ES-I3 (cell line): Measurements from ENCODE around the gene SLC22A23.

Experiments used
- H3K36me3 ChIP-seq: 2 replicates; pipeline ENCODE4 v1.6.1; 2013; ENCODE audit warnings: mild to moderate bottlenecking, low read length, control low read depth, moderate library complexity; ENCODE audit not compliant: insufficient read depth
- H3K4me1 ChIP-seq: 2 replicates; pipeline ENCODE4 v1.6.1; 2013; ENCODE audit warnings: mild to moderate bottlenecking, control low read depth, low read length; ENCODE audit not compliant: insufficient read depth
- H3K9ac ChIP-seq: 2 replicates; pipeline ENCODE4 v1.6.1; 2013; ENCODE audit warnings: low read depth, mild to moderate bottlenecking, low read length, moderate library complexity
- H3K9me3 ChIP-seq: 2 replicates; pipeline ENCODE4 v1.6.1; 2013; ENCODE audit warnings: mild to moderate bottlenecking, low read length, moderate library complexity; ENCODE audit not compliant: control insufficient read depth, insufficient read depth

SLC22A23 gene

DNA sequence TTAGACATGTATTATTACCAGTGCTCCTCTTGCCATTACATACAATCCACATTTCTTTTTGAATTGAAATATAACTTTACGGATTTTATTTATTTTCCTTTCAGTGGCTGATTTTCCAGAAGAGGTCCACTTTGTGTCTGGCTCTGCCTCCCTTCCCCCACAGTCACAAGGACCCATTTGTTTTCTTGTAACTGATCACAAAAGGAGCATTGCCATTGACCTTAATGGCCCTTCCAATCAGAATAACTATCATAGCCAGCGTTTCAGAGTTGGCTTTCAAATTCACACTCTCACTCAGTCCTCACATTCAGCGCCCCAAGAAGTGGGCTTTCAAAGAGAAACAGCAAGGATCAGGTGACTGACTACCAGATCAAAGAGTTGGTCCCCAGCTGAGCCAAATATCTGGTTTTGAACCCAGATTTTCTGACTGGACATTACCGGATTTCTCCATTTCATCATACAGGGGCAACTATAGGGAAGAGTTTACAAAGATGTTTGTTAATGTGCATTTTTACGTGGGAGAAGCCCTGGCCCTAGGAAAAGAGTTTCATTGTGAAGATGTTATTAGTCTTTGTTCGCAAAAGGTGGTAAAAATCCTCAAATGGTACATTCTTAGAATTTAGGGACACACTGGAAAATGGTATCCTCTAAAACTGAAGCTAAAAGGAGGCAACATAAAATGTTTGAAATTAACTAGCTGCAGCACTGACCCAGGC lies 2.0 kb upstream of the SLC22A23 start:
- H3K4me1 ChIP-seq, result peaks cover 12% of the 10 kb centered on the region
- H3K9me3 ChIP-seq, result no peaks in the 10 kb centered on the region
- no peaks in the 10 kb centered on the region for H3K36me3 ChIP-seq
- no peak overlapping the region for H3K9ac ChIP-seq

DNA sequence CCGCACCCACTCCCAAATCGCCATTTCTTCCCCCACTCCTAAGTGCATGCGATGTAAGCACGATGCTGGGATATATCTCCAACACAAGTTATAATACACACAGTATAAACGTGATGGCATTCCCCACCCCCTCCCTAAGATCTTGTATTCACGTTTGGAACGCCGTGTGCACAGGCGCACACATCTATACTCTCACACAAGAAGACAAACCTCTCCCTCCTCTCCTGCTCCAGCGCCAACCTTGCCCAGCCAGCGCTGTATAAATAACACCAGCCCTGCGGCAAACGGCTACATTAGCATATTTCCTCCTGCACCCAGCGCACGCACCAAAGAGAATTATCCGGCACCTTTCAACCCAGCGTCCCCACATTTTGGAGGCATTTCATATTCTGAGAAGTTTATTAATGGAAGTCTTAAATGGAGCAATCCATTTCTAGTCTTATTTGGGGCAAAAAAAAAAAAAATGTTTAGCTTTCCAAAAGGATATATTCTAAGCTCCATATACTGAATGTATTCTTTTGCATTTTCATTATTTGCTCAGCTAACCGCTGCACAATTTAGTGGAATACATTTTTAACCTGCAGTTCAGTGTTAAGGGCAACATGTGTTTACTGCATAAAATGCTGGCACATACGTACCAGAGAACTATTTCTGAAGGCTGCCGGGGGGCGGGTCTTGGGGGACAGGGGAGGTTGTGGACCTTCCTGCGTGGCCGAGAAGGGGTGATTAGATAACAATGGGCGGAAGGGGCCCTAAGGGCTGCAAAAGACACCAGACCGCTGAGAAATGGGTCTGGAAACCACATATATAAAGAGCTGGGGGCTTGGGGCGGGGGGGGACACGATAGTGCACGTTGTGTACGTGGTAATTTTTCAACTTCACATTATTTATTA lies 1.1 kb upstream of the SLC22A23 start:
- Histone ChIP-seq H3K9ac (peak overlapping the region; percentile 52), H3K9me3 (no peaks in the 10 kb centered on the region), H3K4me1 (peaks cover 18% of the 10 kb centered on the region), H3K36me3 (no peaks in the 10 kb centered on the region)

DNA sequence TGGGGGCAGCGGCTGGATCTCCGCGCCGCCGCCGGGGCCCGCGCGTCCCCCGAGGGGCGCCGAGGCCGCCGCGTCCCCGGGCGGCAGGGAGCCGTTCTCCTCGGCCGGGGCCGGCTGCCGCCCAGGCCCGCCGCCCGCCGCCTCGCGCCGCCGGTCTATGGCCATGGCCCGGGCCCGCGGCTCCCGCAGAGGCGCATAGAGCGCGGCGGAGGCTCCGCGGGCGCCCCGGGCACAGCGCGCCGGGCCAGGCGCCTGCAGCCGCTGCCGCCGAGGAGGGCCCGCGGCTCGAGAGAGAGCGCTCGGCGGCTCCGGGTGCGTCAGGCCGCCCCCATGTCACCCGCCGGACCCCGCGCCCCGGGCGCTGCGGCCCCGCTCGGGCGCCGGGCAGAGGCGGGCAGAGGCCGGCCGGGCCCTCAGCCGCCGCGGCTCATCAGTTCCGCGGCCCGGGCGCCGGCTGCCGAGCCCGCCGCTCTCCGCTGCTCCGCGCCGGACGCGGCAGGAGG lies 404 bp downstream of the SLC22A23 start:
- peaks cover 23% of the 10 kb centered on the region for H3K4me1 ChIP-seq

DNA sequence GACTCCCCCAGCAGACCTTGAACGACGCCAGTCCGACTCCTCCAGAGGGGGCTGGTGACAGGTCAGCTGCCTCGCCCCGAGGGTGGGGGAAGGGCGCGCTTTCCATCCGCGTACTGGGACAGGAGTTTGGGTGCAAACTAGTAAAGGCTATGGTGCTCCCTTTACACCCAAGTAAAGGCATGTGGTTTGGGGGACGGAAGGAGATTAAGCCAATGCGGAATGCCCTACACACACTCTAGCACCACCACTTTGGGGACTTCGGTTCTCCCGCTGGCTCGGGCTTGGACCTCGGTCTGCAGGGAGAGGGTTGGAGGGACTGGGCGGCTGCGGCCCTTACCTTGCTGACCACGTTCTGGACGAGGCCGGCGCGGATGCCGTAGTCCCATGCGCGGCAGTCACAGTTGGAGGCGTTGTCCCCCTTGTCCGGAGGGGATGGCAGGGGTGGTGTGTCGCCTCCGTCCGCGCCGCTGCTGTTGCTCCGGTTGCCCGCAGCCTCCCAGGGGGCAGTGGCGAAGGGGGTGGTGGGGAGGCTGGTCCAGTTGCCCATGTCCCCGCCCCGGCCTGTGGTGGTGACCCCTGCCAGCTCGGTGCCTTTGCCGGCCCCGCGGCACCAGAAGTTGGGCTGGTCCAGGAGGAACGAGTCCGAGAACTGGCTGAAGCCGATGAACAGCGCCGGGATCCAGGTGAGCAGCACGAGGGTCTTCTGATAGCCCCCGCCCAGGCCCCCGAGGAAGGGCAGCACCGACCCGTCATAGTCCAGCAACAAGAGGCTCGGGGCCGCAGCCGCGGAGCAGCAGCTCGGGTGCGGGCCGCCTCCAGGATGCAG lies 1.1 kb downstream of the SLC22A23 start:
- Histone ChIP-seq H3K9ac (peak overlapping the region; percentile 75; the same call in 1 of the 2 replicates), H3K9me3 (no peaks in the 10 kb centered on the region), H3K4me1 (peaks cover 24% of the 10 kb centered on the region), H3K36me3 (no peaks in the 10 kb centered on the region)

More for the DNA sequence above, 404 bp downstream of the SLC22A23 start:
- Histone ChIP-seq H3K9me3 (no peaks in the 10 kb centered on the region), H3K9ac (peak overlapping the region; percentile 75; the same call in 1 of the 2 replicates), H3K36me3 (no peaks in the 10 kb centered on the region)

DNA sequence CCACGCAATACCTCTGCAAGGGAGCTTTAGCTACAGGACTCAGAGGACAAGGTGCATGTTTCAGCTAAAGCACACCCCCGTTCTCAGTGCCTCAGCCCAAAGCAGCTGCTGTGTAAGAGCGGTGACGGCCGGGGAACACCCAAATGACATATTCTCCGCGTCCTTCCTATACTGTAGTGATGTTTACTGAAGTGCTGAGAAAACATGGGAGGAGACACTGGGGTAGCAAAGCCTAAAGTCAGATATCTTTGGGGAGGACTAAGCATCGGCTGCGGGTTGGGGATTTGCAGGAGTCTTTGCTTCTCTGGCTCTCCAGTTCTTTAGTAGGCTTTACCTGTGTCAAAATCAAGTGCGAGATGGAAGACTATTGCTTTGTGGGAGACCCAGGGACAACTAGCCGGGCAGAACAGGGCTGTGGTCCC lies 1.7 kb downstream of the SLC22A23 start:
- peak overlapping the region; percentile 75; the same call in 1 of the 2 replicates for H3K9ac ChIP-seq
- H3K36me3 ChIP-seq, result no peaks in the 10 kb centered on the region
- no peaks in the 10 kb centered on the region for H3K9me3 ChIP-seq
- peaks cover 24% of the 10 kb centered on the region for H3K4me1 ChIP-seq

DNA sequence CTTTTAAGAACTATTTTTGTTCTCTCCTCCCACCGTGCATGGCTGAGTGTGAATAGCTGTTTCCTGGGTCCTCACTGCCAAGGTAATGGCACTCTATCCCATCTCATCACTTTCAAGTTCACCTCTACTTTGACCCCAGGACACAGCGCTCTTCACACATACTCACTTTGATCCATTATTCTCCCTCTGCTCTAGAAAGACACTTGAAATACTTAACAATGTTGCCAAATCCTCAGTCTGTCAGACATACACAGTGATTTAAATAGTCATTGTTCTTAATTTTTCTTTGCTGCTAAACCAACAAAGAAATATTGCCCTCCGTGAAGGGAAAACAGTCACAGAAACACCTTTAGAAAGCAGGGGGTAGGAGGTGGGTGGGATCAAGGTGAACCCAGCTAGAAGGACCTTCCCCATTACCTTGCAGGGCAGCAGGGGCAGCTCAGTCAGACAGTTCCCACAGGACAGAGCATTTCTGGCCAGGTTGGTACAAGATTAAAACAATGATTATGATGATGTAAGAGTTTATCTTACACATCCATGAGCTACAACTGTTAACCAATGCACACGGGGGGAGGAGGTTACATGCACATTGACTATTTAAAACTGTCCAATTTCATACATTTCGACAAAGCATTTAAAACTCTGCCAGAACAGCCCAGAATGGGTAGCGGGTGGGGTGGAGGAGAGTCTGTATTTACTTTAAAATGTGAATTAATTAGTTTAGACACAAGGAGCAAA lies 2.4 kb downstream of the SLC22A23 start:
- Histone ChIP-seq H3K4me1 (peaks cover 24% of the 10 kb centered on the region), H3K9ac (peak overlapping the region; percentile 75; the same call in 1 of the 2 replicates), H3K36me3 (no peaks in the 10 kb centered on the region), H3K9me3 (no peaks in the 10 kb centered on the region)

DNA sequence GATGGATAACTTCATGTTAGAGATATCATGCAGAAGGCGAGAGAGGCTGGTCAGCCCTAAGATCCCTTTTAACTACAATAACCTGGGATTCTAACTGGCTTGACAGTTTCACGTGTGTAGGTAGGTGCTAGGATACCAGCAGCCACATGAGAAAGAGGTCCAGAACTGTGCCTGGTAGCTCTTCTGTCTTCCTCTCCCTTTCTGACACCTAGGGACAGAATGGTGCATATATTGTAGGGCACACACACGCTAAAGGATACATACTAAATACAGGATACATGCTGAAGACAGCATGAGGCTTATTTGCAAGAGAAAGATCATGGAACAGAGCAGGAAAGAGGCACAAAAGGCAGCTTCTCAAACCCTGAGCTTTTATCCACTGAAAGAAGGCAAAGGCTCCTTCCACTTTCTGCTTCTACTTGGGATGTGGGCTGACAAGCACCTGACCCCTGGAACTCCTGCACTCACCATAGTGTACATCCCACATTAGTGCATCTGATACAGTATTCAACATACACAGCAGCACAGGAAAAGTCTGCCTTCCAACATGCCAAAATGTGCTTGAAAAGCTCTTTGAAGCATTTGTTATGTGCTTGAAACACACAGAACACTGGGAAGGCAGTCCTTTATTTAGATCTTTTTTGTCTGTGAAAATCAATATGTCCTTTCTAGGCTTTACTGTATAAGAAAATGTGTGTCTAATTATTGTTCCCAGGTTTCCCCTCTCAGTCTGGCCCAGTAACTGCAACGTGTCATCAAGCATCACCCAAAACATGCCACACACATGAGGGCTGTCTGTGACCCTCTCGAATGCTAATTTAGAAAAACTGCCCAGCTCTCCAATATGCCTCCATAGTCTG lies 3.2 kb downstream of the SLC22A23 start:
- H3K4me1 ChIP-seq, result peaks cover 17% of the 10 kb centered on the region
- no peaks in the 10 kb centered on the region for H3K36me3 ChIP-seq
- no peak overlapping the region; the same call in 1 of the 2 replicates for H3K9ac ChIP-seq
- H3K9me3 ChIP-seq, result no peaks in the 10 kb centered on the region

DNA sequence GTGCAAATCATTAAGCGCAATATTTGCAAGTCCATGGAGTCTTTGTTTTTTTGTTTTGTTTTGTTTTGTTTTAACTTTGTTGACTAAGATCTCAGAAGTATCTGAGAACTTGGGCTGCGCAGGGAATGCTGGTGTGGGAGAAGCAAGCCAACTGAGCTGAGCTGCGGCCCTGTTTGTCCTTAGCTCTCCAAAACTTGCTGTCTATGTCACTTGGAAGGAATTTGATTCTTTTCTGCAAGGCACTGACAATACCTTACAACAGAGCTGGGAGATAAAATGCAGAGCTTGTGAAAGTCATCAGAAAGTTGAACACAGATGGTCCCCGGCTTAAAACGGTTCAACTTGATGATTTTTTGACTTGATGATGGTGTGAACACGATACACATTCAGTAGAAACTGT lies 5.4 kb downstream of the SLC22A23 start:
- Histone ChIP-seq H3K4me1 (peaks cover 17% of the 10 kb centered on the region), H3K9me3 (no peaks in the 10 kb centered on the region), H3K9ac (no peak overlapping the region), H3K36me3 (no peaks in the 10 kb centered on the region)

DNA sequence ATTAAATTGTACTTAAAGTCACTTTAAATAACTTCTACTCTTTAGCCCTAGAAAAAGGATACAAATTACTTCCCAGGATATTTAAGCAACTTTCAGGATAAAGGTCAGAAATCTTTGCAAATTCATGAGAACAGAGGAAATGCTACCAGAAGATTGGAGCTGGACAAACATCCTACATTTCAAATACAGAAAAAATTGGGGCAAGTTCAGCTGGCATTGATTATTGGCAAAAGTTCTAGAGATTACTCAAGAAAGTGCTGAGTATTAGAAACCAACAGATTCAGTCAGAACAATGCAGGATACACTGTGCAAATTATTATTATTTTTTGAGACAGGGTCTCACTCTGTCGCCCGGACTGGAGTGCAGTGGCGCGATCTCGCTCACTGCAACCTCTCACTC lies 6.0 kb downstream of the SLC22A23 start:
- H3K9me3 ChIP-seq, result no peaks in the 10 kb centered on the region
- H3K4me1 ChIP-seq, result peaks cover 17% of the 10 kb centered on the region
- no peak overlapping the region for H3K9ac ChIP-seq
- no peaks in the 10 kb centered on the region for H3K36me3 ChIP-seq

DNA sequence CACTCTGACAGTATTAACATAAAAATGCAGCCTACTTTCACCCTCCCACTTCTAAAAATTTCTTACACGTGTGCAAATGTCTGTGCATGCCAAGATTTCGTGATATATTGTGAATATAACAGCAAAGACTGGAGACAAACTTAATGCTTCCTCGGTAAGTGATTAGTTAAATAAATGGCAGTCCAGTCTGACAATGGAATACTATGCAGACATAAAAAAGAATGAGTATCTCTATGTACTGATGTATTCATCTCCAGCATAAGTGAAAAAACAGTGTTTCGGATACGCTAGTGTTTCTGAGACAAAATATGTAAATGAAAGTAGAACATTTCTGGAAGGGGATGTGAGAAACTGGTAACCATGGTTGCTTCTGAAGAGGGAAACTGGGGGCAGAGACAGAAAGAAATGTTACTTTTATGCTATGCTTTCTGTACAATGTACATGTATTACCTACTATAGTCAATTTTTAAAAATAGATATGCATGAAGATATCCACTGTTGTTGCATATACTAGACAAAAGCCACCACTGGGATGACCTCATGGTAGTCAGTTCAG lies 7.0 kb downstream of the SLC22A23 start:
- Histone ChIP-seq H3K9me3 (no peaks in the 10 kb centered on the region), H3K36me3 (no peaks in the 10 kb centered on the region), H3K4me1 (peaks cover 18% of the 10 kb centered on the region), H3K9ac (no peak overlapping the region)

DNA sequence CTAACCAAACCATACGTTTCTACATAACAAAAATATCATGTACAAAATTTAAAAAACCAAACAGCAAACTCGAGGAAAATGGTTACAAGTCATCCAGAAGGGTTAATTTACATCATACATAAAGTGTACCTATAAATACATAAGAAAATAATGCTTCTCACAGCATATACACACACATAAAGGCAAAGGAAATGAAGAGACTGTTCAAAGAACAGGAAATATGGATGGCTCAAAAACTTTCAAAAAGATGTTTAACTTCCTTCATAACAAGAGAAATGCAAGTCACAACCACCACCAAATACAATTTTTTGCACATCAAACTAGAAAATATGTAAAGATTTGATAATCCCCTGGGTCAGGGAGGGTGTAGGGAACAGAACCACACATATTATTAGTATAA lies 7.5 kb downstream of the SLC22A23 start:
- peaks cover 21% of the 10 kb centered on the region for H3K4me1 ChIP-seq
- no peaks in the 10 kb centered on the region for H3K9me3 ChIP-seq
- no peak overlapping the region for H3K9ac ChIP-seq
- no peaks in the 10 kb centered on the region for H3K36me3 ChIP-seq

DNA sequence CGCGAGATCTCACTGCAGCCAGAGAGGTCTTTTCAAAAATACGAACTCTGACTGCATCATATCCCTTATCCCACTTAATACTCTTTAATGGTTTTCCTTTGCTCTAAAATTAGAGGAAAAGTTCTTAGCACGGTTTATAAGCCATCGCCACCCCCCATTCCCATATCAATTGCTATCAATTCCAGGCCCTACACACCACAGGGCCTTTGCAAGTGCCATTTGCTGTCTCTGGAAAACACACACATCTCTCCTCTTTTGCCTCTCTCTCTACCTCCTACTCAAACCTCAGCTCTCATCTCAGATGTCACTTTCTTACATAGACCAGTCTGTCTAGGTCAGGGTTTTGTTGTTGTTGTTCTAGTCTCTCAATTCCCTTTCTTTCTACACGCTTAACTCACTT lies 9.8 kb downstream of the SLC22A23 start:
- H3K36me3 ChIP-seq, result no peaks in the 10 kb centered on the region
- peaks cover 29% of the 10 kb centered on the region for H3K4me1 ChIP-seq
- H3K9me3 ChIP-seq, result no peaks in the 10 kb centered on the region
- H3K9ac ChIP-seq, result no peak overlapping the region

DNA sequence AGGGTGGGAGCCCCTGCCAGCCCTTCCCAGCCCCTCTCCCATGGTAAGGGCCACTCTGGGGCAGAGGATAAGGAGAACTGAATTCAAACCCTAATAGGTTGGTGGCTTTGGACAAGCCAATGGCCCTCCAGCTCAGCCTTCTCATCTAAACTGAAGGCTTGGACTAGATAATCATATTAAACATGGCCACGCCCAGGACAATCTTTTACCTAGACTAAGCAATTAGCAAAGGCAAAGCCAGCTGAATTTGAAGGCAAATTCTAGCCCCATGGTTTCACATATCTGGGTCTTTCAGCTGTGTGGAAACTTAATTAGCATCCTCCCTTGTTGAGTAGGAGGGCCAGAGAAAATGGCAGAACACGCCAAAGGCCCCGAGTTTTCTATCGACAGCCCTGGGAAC lies 10.7 kb downstream of the SLC22A23 start:
- no peak overlapping the region for H3K9ac ChIP-seq
- H3K4me1 ChIP-seq, result peaks cover 23% of the 10 kb centered on the region
- H3K36me3 ChIP-seq, result no peaks in the 10 kb centered on the region
- no peaks in the 10 kb centered on the region for H3K9me3 ChIP-seq
